Sigmoid colon (tissue), 7 donors: ENCODE measurements around the gene IL22RA2. TPM values are rescaled to one million over a fixed set of nuclear protein-coding genes. Genes with fewer than 3 reads are reported as not detected.

Source experiments
- DNase-seq: peaks from one replicate; pipeline ENCODE4 v3.0.0-alpha.2; 2019
- H3K27ac ChIP-seq, 4 donors: fragments of 200-600 bp; sonication (generic); one replicate each; pipeline ENCODE4 v1.5.1; 2016 to 2019; ENCODE audit warnings: mild to moderate bottlenecking in 1 of 4
- H3K27me3 ChIP-seq, 3 donors: fragments of 200-600 bp; sonication (generic); one replicate each; pipeline ENCODE4 v1.5.1; 2019; ENCODE audit warnings: mild to moderate bottlenecking in 1 of 3
- H3K36me3 ChIP-seq, 4 donors: fragments of 200-600 bp; sonication (generic); one replicate each; pipeline ENCODE4 v1.5.1; 2016 to 2019
- H3K4me1 ChIP-seq, 4 donors: fragments of 200-600 bp; sonication (generic); one replicate each; pipeline ENCODE4 v1.5.1; 2017 to 2019
- H3K4me3 ChIP-seq, 4 donors: fragments of 200-600 bp; sonication (generic); one replicate each; pipeline ENCODE4 v1.5.1; 2017 to 2019; ENCODE audit warnings: mild to moderate bottlenecking in 2 of 4, moderate library complexity in 1 of 4
- H3K9me3 ChIP-seq, 4 donors: fragments of 200-600 bp in 3 of 4; sonication (generic) in 3 of 4; one replicate each; pipeline versions ENCODE4 v1.5.1 to v1.6.1; 2013 to 2019
- EP300 ChIP-seq, 4 donors: sonication (generic); formaldehyde crosslinking; IDR thresholded peaks; one replicate each; pipeline ENCODE4 v1.6.1; 2017; ENCODE audit warnings: antibody characterized with exemption in 4 of 4
- POLR2A ChIP-seq, 2 donors: fragments of 450-650 bp; IDR thresholded peaks; one replicate each; pipeline ENCODE4 v1.6.1; 2016; ENCODE audit warnings: antibody characterized with exemption in 2 of 2, mild to moderate bottlenecking in 2 of 2, moderate library complexity in 2 of 2
- POLR2AphosphoS5 ChIP-seq, 4 donors: sonication (generic); formaldehyde crosslinking; IDR thresholded peaks; one replicate each; pipeline ENCODE4 v1.6.1; 2017; ENCODE audit warnings: antibody characterized with exemption in 4 of 4
- WGBS, 2 donors: extraction: QIAGEN DNeasy Blood & Tissue Kit; methylation state at CpG; one replicate each; pipeline ENCODE4 v1.1.7; 2013; 5-methylcytosine and 5-hydroxymethylcytosine counted together
- intact Hi-C: fragments of 100-400 bp; cut with DNase I; formaldehyde crosslinking; loops from one replicate; pipeline ENCODE4 v1.15.1; 2023
- polyA plus RNA-seq, 3 donors: library from polyadenylated mRNA; stranded (reverse); fragments of 200-250 nt; gene quantifications; one replicate each; pipeline ENCODE4 v1.2.3, GENCODE V29; 2013
- total RNA-seq, 4 donors: library from RNA; depleted of rRNA; stranded (reverse); fragments of >200 nt; gene quantifications; one replicate each; pipeline ENCODE4 v1.1.0, GENCODE V29; 2016
- TF ChIP-seq, protein P1 (sequence below), 4 experiments: fragments of 450-650 bp in 3 of 4; fragments of 200-600 bp in 1 of 4; IDR thresholded peaks; one replicate each; pipeline ENCODE4 v1.5.1; 2016 to 2019; ENCODE audit warnings: antibody characterized with exemption in 4 of 4, mild to moderate bottlenecking in 3 of 4, moderate library complexity in 2 of 4
- donor health status: healthy with polysubstance abuse.
- donor health status: Bipolar disorder and iron deficiency.
- donor health status: healthy.

Gene IL22RA2
- total and polyA plus RNA-seq, 7 donors: 0.35 TPM; not detected in 6

DNA sequence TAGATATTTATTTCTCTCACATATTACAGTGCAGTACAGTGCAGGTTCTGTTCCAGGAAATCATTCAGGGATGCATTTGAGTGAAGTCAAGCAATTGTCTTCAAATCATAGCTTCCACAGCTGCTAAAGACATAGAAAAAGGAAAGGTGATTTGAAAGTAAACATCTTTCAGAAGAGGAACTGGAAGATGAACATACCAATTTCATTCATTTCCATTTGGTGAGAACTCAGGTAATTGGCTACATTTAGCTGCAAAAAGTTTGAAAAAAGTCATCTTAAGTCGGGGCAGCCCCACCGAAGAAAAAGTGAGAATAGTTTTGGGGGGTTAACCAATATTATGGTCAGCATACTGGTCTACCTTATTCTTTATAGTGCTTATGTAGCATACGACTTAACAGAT, 67.3 kb downstream of the IL22RA2 start:
- 67 to 92% methylated on average over 3 of the region's 3 CpGs for WGBS, 2 donors
- Histone ChIP-seq H3K36me3 (no peaks in the 10 kb centered on the region), H3K27me3 (no peaks in the 10 kb centered on the region), H3K27ac (no peak overlapping the region), H3K9me3 (no peaks in the 10 kb centered on the region), H3K4me3 (no peak overlapping the region), H3K4me1 (no peaks in the 10 kb centered on the region)
- TF ChIP-seq EP300 (IDR thresholded peaks at IDR 0.05): no peak
- TF ChIP-seq, protein P1, sequence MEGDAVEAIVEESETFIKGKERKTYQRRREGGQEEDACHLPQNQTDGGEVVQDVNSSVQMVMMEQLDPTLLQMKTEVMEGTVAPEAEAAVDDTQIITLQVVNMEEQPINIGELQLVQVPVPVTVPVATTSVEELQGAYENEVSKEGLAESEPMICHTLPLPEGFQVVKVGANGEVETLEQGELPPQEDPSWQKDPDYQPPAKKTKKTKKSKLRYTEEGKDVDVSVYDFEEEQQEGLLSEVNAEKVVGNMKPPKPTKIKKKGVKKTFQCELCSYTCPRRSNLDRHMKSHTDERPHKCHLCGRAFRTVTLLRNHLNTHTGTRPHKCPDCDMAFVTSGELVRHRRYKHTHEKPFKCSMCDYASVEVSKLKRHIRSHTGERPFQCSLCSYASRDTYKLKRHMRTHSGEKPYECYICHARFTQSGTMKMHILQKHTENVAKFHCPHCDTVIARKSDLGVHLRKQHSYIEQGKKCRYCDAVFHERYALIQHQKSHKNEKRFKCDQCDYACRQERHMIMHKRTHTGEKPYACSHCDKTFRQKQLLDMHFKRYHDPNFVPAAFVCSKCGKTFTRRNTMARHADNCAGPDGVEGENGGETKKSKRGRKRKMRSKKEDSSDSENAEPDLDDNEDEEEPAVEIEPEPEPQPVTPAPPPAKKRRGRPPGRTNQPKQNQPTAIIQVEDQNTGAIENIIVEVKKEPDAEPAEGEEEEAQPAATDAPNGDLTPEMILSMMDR (IDR thresholded peaks at IDR 0.05): no peak
- no peak for TF ChIP-seq POLR2AphosphoS5 (IDR thresholded peaks at IDR 0.05)
- no peak for TF ChIP-seq POLR2A (IDR thresholded peaks at IDR 0.05)
- DNase-seq: no peak
- intact Hi-C loops: no loop called here

DNA sequence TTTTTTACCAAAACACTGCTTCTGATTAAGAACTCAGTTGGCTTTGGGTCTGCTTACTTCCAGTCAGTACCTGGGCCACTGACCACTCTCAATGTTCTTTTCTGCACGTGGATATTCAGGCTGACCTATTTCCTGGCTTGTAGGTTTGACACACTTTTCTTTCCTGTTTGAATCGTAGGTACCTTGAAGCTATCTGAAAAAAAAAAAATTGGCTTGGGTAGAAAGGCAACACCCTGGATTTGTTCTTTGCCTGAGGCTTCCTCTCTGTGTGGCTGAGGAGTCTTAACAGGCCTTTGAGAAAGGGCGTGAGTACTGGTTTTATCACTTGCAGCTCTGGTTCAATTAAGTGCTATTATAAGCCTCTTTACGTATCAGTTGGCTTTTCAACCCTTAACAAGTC, 68.1 kb downstream of the IL22RA2 start:
- intact Hi-C loops: no loop called here
- 64 to 68% methylated on average over 4 of the region's 4 CpGs for WGBS, 2 donors
- H3K4me1 ChIP-seq: no peaks in the 10 kb centered on the region
- TF ChIP-seq, protein P1 (IDR thresholded peaks at IDR 0.05): no peak
- TF ChIP-seq POLR2AphosphoS5 (IDR thresholded peaks at IDR 0.05): no peak
- H3K27me3 ChIP-seq: no peaks in the 10 kb centered on the region
- no peak for DNase-seq
- H3K4me3 ChIP-seq: no peak overlapping the region
- H3K9me3 ChIP-seq: no peaks in the 10 kb centered on the region
- H3K36me3 ChIP-seq: no peaks in the 10 kb centered on the region
- no peak overlapping the region for H3K27ac ChIP-seq

DNA sequence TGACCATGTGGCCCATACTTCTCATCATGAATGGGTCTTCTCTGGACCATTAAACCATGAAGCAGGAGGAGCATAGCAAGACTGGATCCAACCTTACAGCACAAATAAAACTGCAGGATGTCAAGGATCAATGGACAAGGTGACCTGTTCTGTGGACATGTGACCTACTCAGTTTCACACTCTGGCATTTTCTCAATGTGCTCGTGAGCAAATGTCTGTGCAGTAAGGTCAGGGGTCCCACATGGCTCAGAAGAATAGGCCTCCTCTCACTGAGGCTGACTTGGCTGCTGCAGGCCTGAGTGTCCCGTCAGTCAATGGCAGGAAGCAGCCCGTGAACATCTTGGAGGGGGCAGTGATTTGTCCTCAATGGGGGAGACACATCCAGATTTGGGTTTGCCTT, 68.5 kb downstream of the IL22RA2 start:
- DNase-seq: no peak
- 89 to 96% methylated on average over 3 of the region's 3 CpGs for WGBS, 2 donors
- Histone ChIP-seq H3K9me3 (no peaks in the 10 kb centered on the region), H3K27me3 (no peaks in the 10 kb centered on the region), H3K27ac (no peak overlapping the region), H3K4me3 (no peak overlapping the region), H3K4me1 (no peaks in the 10 kb centered on the region), H3K36me3 (no peaks in the 10 kb centered on the region)
- TF ChIP-seq, protein P1 (IDR thresholded peaks at IDR 0.05): no peak
- TF ChIP-seq POLR2AphosphoS5 (IDR thresholded peaks at IDR 0.05) (no peak), EP300 (IDR thresholded peaks at IDR 0.05) (no peak), POLR2A (IDR thresholded peaks at IDR 0.05) (no peak)
- intact Hi-C loops: no loop called here

DNA sequence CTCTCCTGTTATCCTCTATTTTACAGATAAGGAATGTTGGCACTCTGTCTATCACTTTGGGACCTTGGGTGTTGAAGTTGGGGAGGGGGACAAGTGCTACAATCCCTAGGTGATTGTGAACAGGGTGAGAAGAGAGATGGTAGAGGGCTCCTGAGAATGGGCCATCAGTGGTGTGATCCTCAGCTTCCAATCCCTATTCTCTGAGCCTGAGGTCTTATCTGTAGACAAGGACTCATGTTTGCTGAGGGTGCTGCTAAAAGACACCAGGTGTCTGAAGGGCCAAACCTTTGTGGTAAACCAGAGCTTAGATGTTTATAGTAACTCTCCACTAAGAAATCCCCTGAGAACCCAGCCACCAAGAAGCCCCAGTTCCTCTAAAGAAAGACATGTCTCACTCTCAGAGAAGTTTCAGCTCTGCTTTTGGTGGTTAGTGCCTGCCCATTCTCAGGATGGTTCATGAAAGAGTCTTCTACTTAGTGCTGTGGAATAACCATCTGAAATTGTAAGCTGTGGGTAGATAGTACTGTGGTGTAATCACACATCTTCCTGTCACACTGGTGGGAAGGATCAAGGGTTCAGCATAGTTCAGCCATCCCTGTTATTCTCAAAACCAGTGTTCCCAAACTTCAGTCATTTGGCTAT, 70.5 kb downstream of the IL22RA2 start:
- Histone ChIP-seq H3K27me3 (no peaks in the 10 kb centered on the region), H3K9me3 (no peaks in the 10 kb centered on the region), H3K27ac (no peak overlapping the region), H3K4me3 (no peak overlapping the region), H3K4me1 (no peaks in the 10 kb centered on the region), H3K36me3 (no peaks in the 10 kb centered on the region)
- no peak for TF ChIP-seq POLR2AphosphoS5 (IDR thresholded peaks at IDR 0.05)
- TF ChIP-seq EP300 (IDR thresholded peaks at IDR 0.05): no peak
- no peak for TF ChIP-seq POLR2A (IDR thresholded peaks at IDR 0.05)
- no peak for DNase-seq
- intact Hi-C loops: no loop called here

DNA sequence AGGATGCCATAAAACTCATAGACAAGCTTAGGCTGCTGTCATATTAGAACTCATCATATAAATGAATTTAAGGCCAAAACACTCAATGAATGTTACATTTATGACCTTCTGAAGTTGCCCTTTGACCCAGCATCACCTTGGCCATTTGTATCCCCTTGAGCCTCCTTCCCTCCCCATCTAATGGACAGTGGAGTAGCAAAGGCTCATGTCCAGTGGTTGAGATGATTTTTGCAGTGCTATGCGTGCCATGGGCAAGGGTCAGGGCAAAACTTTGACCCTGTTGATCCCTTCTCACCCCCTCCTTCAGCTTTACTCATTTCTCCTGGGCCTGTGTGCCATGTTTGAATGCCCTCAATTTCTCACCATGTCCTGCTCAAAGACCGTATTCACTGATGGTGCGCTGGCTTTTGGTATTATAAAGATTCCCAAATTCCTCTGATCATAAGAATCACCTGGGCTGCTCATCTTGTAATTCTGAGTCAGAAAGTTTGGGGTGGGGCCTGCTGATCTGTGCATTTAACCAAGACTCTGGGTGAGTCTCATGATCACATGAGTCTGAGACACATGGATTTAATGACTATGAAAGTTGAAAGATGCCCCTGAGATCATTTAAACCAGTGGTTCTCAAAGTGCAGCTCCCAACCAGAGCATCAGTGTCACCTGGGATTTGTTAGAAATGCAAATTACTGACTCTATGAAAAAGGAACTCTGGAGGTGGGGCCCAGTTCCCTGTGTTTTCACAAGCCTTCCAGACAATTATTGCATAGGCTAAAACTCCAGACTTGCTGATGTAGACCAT, 71.2 kb downstream of the IL22RA2 start:
- H3K27me3 ChIP-seq: no peaks in the 10 kb centered on the region
- H3K4me3 ChIP-seq: no peak overlapping the region
- no peaks in the 10 kb centered on the region for H3K9me3 ChIP-seq
- H3K4me1 ChIP-seq: no peaks in the 10 kb centered on the region
- DNase-seq: no peak
- intact Hi-C loops: no loop called here
- no peak for TF ChIP-seq POLR2AphosphoS5 (IDR thresholded peaks at IDR 0.05)
- TF ChIP-seq POLR2A (IDR thresholded peaks at IDR 0.05): no peak
- no peak for TF ChIP-seq EP300 (IDR thresholded peaks at IDR 0.05)
- TF ChIP-seq, protein P1 (IDR thresholded peaks at IDR 0.05): no peak
- H3K36me3 ChIP-seq: no peaks in the 10 kb centered on the region
- H3K27ac ChIP-seq: no peak overlapping the region
- 90 to 94% methylated on average over 3 of the region's 3 CpGs for WGBS, 2 donors
